ENCODE data around the gene MYDGF.

- TF ChIP-seq CTCF (conservative IDR thresholded peaks at IDR 0.05; ENCODE audit: low read length) = no peak
- no peak for TF ChIP-seq EZH2phosphoT487 (IDR thresholded peaks at IDR 0.05; ENCODE audit: borderline replicate concordance, low read depth, low read length)
Measured at GRCh38 chr19:4649392-4650047, 20.6 kb downstream of the MYDGF start.
